Liver (tissue), 3 donors: ENCODE results near the gene SHBG.

ENCODE experiments used
- EGR1 ChIP-seq, 2 donors: IDR thresholded peaks; 2 replicates each; pipeline ENCODE4 v1.6.1; 2016 to 2018; ENCODE audit warnings: antibody characterized with exemption in 2 of 2, low read depth in 2 of 2
- FOXA1 ChIP-seq: IDR thresholded peaks from 2 replicates; pipeline ENCODE4 v1.6.1; 2016; ENCODE audit warnings: antibody characterized with exemption
- HNF4A ChIP-seq, 2 donors: conservative IDR thresholded peaks; 2 replicates each; pipeline ENCODE4 v1.6.1; 2016; ENCODE audit warnings: antibody characterized with exemption in 2 of 2, mild to moderate bottlenecking in 2 of 2
- JUND ChIP-seq, 2 donors: IDR thresholded peaks; 2 replicates each; pipeline ENCODE4 v1.6.1; 2016; ENCODE audit warnings: antibody characterized with exemption in 2 of 2
- RAD21 ChIP-seq, 2 donors: IDR thresholded peaks; 2 replicates each; pipeline ENCODE4 v1.6.1; 2016; ENCODE audit warnings: antibody characterized with exemption in 2 of 2, mild to moderate bottlenecking in 2 of 2
- RXRA ChIP-seq, 2 donors: IDR thresholded peaks; 2 replicates each; pipeline ENCODE4 v1.6.1; 2017 to 2018; ENCODE audit warnings: antibody characterized with exemption in 2 of 2, mild to moderate bottlenecking in 1 of 2
- SP1 ChIP-seq: IDR thresholded peaks from 2 replicates; pipeline ENCODE4 v1.6.1; 2018; ENCODE audit warnings: antibody characterized with exemption, mild to moderate bottlenecking
- ZBTB33 ChIP-seq: IDR thresholded peaks from 2 replicates; pipeline ENCODE4 v1.6.1; 2016; ENCODE audit warnings: antibody characterized with exemption
- TF ChIP-seq, protein P1 (sequence below): fragments of 150-350 bp; IDR thresholded peaks from 2 replicates; pipeline ENCODE4 v1.5.1; 2017; ENCODE audit warnings: improper control_type of control experiment, low read depth, low read length; ENCODE audit not compliant: missing input control
- TF ChIP-seq, protein P2 (sequence below): IDR thresholded peaks from 2 replicates; pipeline ENCODE4 v1.6.1; 2016; ENCODE audit warnings: antibody characterized with exemption, mild to moderate bottlenecking
- TF ChIP-seq, protein P3 (sequence below): IDR thresholded peaks from 2 replicates; pipeline ENCODE4 v1.6.1; 2016; ENCODE audit warnings: antibody characterized with exemption
- donor health status: healthy.
- donor health status: healthy.

GRCh38 chr17:7631398-7632380 lies 1.8 kb downstream of the SHBG start:
- TF ChIP-seq, protein P1, sequence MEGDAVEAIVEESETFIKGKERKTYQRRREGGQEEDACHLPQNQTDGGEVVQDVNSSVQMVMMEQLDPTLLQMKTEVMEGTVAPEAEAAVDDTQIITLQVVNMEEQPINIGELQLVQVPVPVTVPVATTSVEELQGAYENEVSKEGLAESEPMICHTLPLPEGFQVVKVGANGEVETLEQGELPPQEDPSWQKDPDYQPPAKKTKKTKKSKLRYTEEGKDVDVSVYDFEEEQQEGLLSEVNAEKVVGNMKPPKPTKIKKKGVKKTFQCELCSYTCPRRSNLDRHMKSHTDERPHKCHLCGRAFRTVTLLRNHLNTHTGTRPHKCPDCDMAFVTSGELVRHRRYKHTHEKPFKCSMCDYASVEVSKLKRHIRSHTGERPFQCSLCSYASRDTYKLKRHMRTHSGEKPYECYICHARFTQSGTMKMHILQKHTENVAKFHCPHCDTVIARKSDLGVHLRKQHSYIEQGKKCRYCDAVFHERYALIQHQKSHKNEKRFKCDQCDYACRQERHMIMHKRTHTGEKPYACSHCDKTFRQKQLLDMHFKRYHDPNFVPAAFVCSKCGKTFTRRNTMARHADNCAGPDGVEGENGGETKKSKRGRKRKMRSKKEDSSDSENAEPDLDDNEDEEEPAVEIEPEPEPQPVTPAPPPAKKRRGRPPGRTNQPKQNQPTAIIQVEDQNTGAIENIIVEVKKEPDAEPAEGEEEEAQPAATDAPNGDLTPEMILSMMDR = no peak
- TF ChIP-seq ZBTB33 = peak; percentile 15
- TF ChIP-seq, protein P2, sequence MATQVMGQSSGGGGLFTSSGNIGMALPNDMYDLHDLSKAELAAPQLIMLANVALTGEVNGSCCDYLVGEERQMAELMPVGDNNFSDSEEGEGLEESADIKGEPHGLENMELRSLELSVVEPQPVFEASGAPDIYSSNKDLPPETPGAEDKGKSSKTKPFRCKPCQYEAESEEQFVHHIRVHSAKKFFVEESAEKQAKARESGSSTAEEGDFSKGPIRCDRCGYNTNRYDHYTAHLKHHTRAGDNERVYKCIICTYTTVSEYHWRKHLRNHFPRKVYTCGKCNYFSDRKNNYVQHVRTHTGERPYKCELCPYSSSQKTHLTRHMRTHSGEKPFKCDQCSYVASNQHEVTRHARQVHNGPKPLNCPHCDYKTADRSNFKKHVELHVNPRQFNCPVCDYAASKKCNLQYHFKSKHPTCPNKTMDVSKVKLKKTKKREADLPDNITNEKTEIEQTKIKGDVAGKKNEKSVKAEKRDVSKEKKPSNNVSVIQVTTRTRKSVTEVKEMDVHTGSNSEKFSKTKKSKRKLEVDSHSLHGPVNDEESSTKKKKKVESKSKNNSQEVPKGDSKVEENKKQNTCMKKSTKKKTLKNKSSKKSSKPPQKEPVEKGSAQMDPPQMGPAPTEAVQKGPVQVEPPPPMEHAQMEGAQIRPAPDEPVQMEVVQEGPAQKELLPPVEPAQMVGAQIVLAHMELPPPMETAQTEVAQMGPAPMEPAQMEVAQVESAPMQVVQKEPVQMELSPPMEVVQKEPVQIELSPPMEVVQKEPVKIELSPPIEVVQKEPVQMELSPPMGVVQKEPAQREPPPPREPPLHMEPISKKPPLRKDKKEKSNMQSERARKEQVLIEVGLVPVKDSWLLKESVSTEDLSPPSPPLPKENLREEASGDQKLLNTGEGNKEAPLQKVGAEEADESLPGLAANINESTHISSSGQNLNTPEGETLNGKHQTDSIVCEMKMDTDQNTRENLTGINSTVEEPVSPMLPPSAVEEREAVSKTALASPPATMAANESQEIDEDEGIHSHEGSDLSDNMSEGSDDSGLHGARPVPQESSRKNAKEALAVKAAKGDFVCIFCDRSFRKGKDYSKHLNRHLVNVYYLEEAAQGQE = no peak
- TF ChIP-seq SP1 = peak; percentile 41
- TF ChIP-seq JUND (IDR thresholded peaks at IDR 0.05) = peak in 1 of 2 donors; percentile 6
- TF ChIP-seq, protein P3, sequence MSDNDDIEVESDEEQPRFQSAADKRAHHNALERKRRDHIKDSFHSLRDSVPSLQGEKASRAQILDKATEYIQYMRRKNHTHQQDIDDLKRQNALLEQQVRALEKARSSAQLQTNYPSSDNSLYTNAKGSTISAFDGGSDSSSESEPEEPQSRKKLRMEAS = peak; percentile 30
- TF ChIP-seq RAD21 (IDR thresholded peaks at IDR 0.05) = peak in 1 of 2 donors; percentile 8
- peak; percentile 76 to 78 for TF ChIP-seq RXRA (IDR thresholded peaks at IDR 0.05)
- no peak for TF ChIP-seq FOXA1
- TF ChIP-seq EGR1 (IDR thresholded peaks at IDR 0.05; ENCODE audit: low read depth in 2 of 2) = no peak
- peak; percentile 24 to 54 for TF ChIP-seq HNF4A (conservative IDR thresholded peaks at IDR 0.05)
